H9 (cell line): ENCODE measurements around the gene PRKCG. TPM values are rescaled to one million over a fixed set of nuclear protein-coding genes. Genes with fewer than 3 reads are reported as not detected.
"Not testable (repeated sequence)": the region's sequence is repeated elsewhere in the genome, so short reads cannot be mapped to it uniquely, and the experiment has no call there.

Source experiments
- DNase-seq: peaks from one replicate; pipeline ENCODE4 v3.0.0-alpha.2; 2017
- H2AFZ ChIP-seq: one replicate; pipeline ENCODE4 v1.6.1; 2013; ENCODE audit warnings: mild to moderate bottlenecking, low read length, control low read depth, moderate library complexity
- H2AK5ac ChIP-seq: 2 replicates; pipeline ENCODE4 v1.6.1; 2013; ENCODE audit warnings: low read length, control low read depth, mixed read lengths; ENCODE audit not compliant: insufficient read length
- H2BK120ac ChIP-seq: one replicate; pipeline ENCODE4 v1.6.1; 2013; ENCODE audit warnings: low read depth, mild to moderate bottlenecking, low read length, control low read depth, inconsistent platforms; ENCODE audit not compliant: poor library complexity, severe bottlenecking
- H2BK12ac ChIP-seq: 2 replicates; pipeline ENCODE4 v1.6.1; 2013; ENCODE audit warnings: low read length, control low read depth, mixed read lengths, low read depth; ENCODE audit not compliant: insufficient read length
- H2BK15ac ChIP-seq: 2 replicates; pipeline ENCODE4 v1.6.1; 2013; ENCODE audit warnings: low read depth, low read length, control low read depth
- H2BK20ac ChIP-seq: one replicate; pipeline ENCODE4 v1.6.1; 2013; ENCODE audit warnings: low read depth, mild to moderate bottlenecking, low read length, control low read depth, inconsistent platforms; ENCODE audit not compliant: poor library complexity, severe bottlenecking
- H2BK5ac ChIP-seq: 2 replicates; pipeline ENCODE4 v1.6.1; 2013; ENCODE audit warnings: low read length, control low read depth, mixed read lengths; ENCODE audit not compliant: insufficient read length
- H3K14ac ChIP-seq: 2 replicates; pipeline ENCODE4 v1.6.1; 2013; ENCODE audit warnings: low read length, control low read depth; ENCODE audit not compliant: insufficient read depth
- H3K18ac ChIP-seq: 2 replicates; pipeline ENCODE4 v1.6.1; 2013; ENCODE audit warnings: low read depth, mild to moderate bottlenecking, mixed read lengths, low read length, control low read depth; ENCODE audit not compliant: insufficient read length
- H3K23ac ChIP-seq: 2 replicates; pipeline ENCODE4 v1.6.1; 2013; ENCODE audit warnings: low read length, control low read depth, mixed read lengths, low read depth; ENCODE audit not compliant: insufficient read length
- H3K23me2 ChIP-seq: 2 replicates; pipeline ENCODE4 v1.6.1; 2013; ENCODE audit warnings: low read depth, mild to moderate bottlenecking, mixed read lengths, low read length, control low read depth; ENCODE audit not compliant: insufficient read length, poor library complexity, severe bottlenecking
- H3K27ac ChIP-seq: 2 replicates; pipeline ENCODE4 v1.5.1; 2013; ENCODE audit warnings: low read length, control low read depth, mixed read lengths, low read depth; ENCODE audit not compliant: insufficient read length
- H3K27me3 ChIP-seq: 2 replicates; pipeline ENCODE4 v1.6.1; 2013; ENCODE audit warnings: low read length, control low read depth, inconsistent platforms; ENCODE audit not compliant: insufficient read depth
- H3K4ac ChIP-seq: 2 replicates; pipeline ENCODE4 v1.6.1; 2013; ENCODE audit warnings: low read depth, mild to moderate bottlenecking, control low read depth, inconsistent platforms, low read length, moderate library complexity
- H3K4me1 ChIP-seq: 2 replicates; pipeline ENCODE4 v1.6.1; 2013; ENCODE audit warnings: low read length, control low read depth, inconsistent platforms; ENCODE audit not compliant: insufficient read depth
- H3K4me2 ChIP-seq: 2 replicates; pipeline ENCODE4 v1.6.1; 2013; ENCODE audit warnings: low read length, control low read depth, mixed read lengths; ENCODE audit not compliant: insufficient read length, insufficient read depth
- H3K56ac ChIP-seq: 2 replicates; pipeline ENCODE4 v1.6.1; 2013; ENCODE audit warnings: low read depth, mild to moderate bottlenecking, mixed read lengths, low read length, control low read depth; ENCODE audit not compliant: insufficient read length
- H3K79me1 ChIP-seq: 2 replicates; pipeline ENCODE4 v1.6.1; 2013; ENCODE audit warnings: low read depth, mild to moderate bottlenecking, moderate library complexity, low read length, control low read depth, inconsistent platforms; ENCODE audit not compliant: insufficient read depth, poor library complexity, severe bottlenecking
- H3K79me2 ChIP-seq: 2 replicates; pipeline ENCODE4 v1.6.1; 2013; ENCODE audit warnings: low read length, control low read depth, inconsistent platforms; ENCODE audit not compliant: insufficient read depth
- H3K9ac ChIP-seq: 2 replicates; pipeline ENCODE4 v1.6.1; 2013; ENCODE audit warnings: low read length, control low read depth, mixed read lengths; ENCODE audit not compliant: insufficient read length; ENCODE audit errors: extremely low read depth
- H3K9me3 ChIP-seq: one replicate; pipeline ENCODE4 v1.6.1; 2013; ENCODE audit warnings: low read depth, low read length, inconsistent platforms; ENCODE audit not compliant: control insufficient read depth
- H3T11ph ChIP-seq: one replicate; pipeline ENCODE4 v1.6.1; 2013; ENCODE audit warnings: mild to moderate bottlenecking, low read length, control low read depth, inconsistent platforms
- H4K20me1 ChIP-seq: one replicate; pipeline ENCODE4 v1.6.1; 2013; ENCODE audit not compliant: control insufficient read depth, insufficient read length, insufficient read depth
- H4K5ac ChIP-seq: 2 replicates; pipeline ENCODE4 v1.6.1; 2013; ENCODE audit warnings: low read depth, mild to moderate bottlenecking, mixed read lengths, low read length, control low read depth; ENCODE audit not compliant: insufficient read length
- H4K8ac ChIP-seq: replicated peaks from 2 replicates; pipeline ENCODE4 v1.6.1; 2013; ENCODE audit warnings: low read length, control low read depth, mixed read lengths, low read depth; ENCODE audit not compliant: insufficient read length
- H4K91ac ChIP-seq: 2 replicates; pipeline ENCODE4 v1.6.1; 2013; ENCODE audit warnings: low read depth, mild to moderate bottlenecking, moderate library complexity, mixed read lengths, low read length, control low read depth; ENCODE audit not compliant: insufficient read length
- H3K27ac Mint-ChIP-seq, 3 experiments: 2 replicates in 2 of 3; 3 replicates in 1 of 3; pipeline ENCODE4 v1.8.0; 2020 to 2021; ENCODE audit warnings: mixed read lengths in 3 of 3, mild to moderate bottlenecking in 1 of 3, moderate library complexity in 1 of 3
- H3K27me3 Mint-ChIP-seq: 2 replicates; pipeline ENCODE4 v1.8.0; 2021; ENCODE audit warnings: low read depth, mild to moderate bottlenecking, moderate library complexity, mixed read lengths
- H3K36me3 Mint-ChIP-seq, 3 experiments: 2 replicates in 2 of 3; 3 replicates in 1 of 3; pipeline ENCODE4 v1.8.0; 2020 to 2021; ENCODE audit warnings: low read depth in 3 of 3, mixed read lengths in 3 of 3; ENCODE audit not compliant: insufficient read depth in 1 of 3
- H3K4me1 Mint-ChIP-seq, 2 experiments: 2 replicates each; pipeline ENCODE4 v1.8.0; 2020; ENCODE audit warnings: mixed read lengths in 2 of 2
- H3K4me3 Mint-ChIP-seq, 2 experiments: 2 replicates in 1 of 2; 3 replicates in 1 of 2; pipeline ENCODE4 v1.8.0; 2020 to 2021; ENCODE audit warnings: mild to moderate bottlenecking in 2 of 2, mixed read lengths in 2 of 2, moderate library complexity in 1 of 2
- H3K9me3 Mint-ChIP-seq, 2 experiments: 2 replicates in 1 of 2; 3 replicates in 1 of 2; pipeline ENCODE4 v1.8.0; 2020; ENCODE audit warnings: mild to moderate bottlenecking in 2 of 2, mixed read lengths in 2 of 2, moderate library complexity in 1 of 2
- CTCF ChIP-seq: fragments of 200-600 bp; sonication (generic); conservative IDR thresholded peaks from 3 replicates; pipeline ENCODE4 v1.8.0; 2021; ENCODE audit warnings: antibody characterized with exemption, mild to moderate bottlenecking
- WGBS: extraction: QIAGEN DNeasy Blood & Tissue Kit; methylation state at CpG from one replicate; pipeline ENCODE4 v1.1.7; 2013; ENCODE audit warnings: missing lambda C conversion rate, low lambda C conversion rate, mixed read lengths; ENCODE audit not compliant: insufficient read length; ENCODE audit errors: extremely low coverage; 5-methylcytosine and 5-hydroxymethylcytosine counted together
- long read RNA-seq: library from polyadenylated mRNA; unstranded; transcript quantifications from one replicate; pipeline ENCODE4 v2.0.0, GENCODE V29; 2020
- total RNA-seq: library from RNA; stranded (reverse); gene quantifications from 2 replicates; pipeline ENCODE4 v1.2.1, GENCODE V29; 2021

Gene PRKCG
- 7.1 and 8.8 TPM in 2 replicates for total RNA-seq
- long read RNA-seq, partial matches to known transcripts, result 3 of 8 reads
- long read RNA-seq, other reads (novel, unspliced or antisense), result 5 of 8 reads

- Mint-ChIP-seq H3K4me3 (no peak within 1 kb of the TSS; a peak in 1 of 5 replicates), H3K27me3 (peaks cover 23% of the 10 kb centered on the region), H3K27ac (no peak within 1 kb of the TSS), H3K4me1 (peaks cover 24 to 29% of the 10 kb centered on the region in 2 experiments), H3K36me3 (peaks cover 0 to 2% (median 0%) of the 10 kb centered on the region in 3 experiments; a peak in 3 of 7 replicates), H3K9me3 (no peaks in the 10 kb centered on the region)
- peak; percentile 52 for TF ChIP-seq CTCF
- H3K4me2 ChIP-seq, result peak within 1 kb of the TSS; percentile 81
- H3K23ac ChIP-seq, result no peak within 1 kb of the TSS
- no peak within 1 kb of the TSS for H3K56ac ChIP-seq
- H2BK20ac ChIP-seq, result no peak within 1 kb of the TSS
- no peaks in the 10 kb centered on the region for H4K20me1 ChIP-seq
- H2BK15ac ChIP-seq, result no peak within 1 kb of the TSS
- H2BK5ac ChIP-seq, result no peak within 1 kb of the TSS
- no peaks in the 10 kb centered on the region for H3K79me2 ChIP-seq
- peak within 1 kb of the TSS; percentile 16 for H2BK12ac ChIP-seq
- no peak within 1 kb of the TSS for H3K27ac ChIP-seq
- H3K9ac ChIP-seq, result peak within 1 kb of the TSS; percentile 21
- H3K23me2 ChIP-seq, result peaks cover 37% of the 10 kb centered on the region
- no CpG with 5 or more reads among the region's 49 CpGs for WGBS
- H3K27me3 ChIP-seq, result no peaks in the 10 kb centered on the region
- no peak within 1 kb of the TSS for H4K8ac ChIP-seq
- H3T11ph ChIP-seq, result no peak within 1 kb of the TSS
- no peaks in the 10 kb centered on the region for H3K79me1 ChIP-seq
- H3K9me3 ChIP-seq, result no peaks in the 10 kb centered on the region
- no peak within 1 kb of the TSS for H4K91ac ChIP-seq
- H3K4me1 ChIP-seq, result no peaks in the 10 kb centered on the region; the same call in 1 of the 2 replicates
- no peak within 1 kb of the TSS for H3K4ac ChIP-seq
- peak within 1 kb of the TSS; percentile 37 for H3K18ac ChIP-seq
- no peak within 1 kb of the TSS for H4K5ac ChIP-seq
- peak; percentile 77 for DNase-seq
- peak within 1 kb of the TSS; percentile 51 for H2BK120ac ChIP-seq
- peak within 1 kb of the TSS; percentile 63; the same call in 1 of the 2 replicates for H3K14ac ChIP-seq
- no peak within 1 kb of the TSS for H2AK5ac ChIP-seq
- no peak within 1 kb of the TSS for H2AFZ ChIP-seq
Measured at GRCh38 chr19:53881482-53882390, at the start of gene PRKCG. TSS of gene PRKCG (plus strand) at chr19:53882197. CDS start at chr19:53882495, 298 bp downstream.

GRCh38 chr19:53832861-53833260 is 49.1 kb upstream of the PRKCG start:
- H3K79me2 ChIP-seq, H3K9me3 ChIP-seq, H2AK5ac ChIP-seq, H3K56ac ChIP-seq, H3K23me2 ChIP-seq, H2AFZ ChIP-seq, H2BK20ac ChIP-seq, H3K27me3 Mint-ChIP-seq, H3K79me1 ChIP-seq, H3K9me3 Mint-ChIP-seq, H3T11ph ChIP-seq, H3K27me3 ChIP-seq, H4K91ac ChIP-seq, H4K20me1 ChIP-seq, H3K4ac ChIP-seq, H2BK15ac ChIP-seq, H2BK12ac ChIP-seq, H3K23ac ChIP-seq, H4K8ac ChIP-seq, DNase-seq, H2BK120ac ChIP-seq, H3K4me1 ChIP-seq: not testable (repeated sequence)
- Histone ChIP-seq H3K9ac (peak overlapping the region; percentile 95), H3K27ac (peak overlapping the region; percentile 94), H3K18ac (peak overlapping the region; percentile 64), H3K4me2 (peak overlapping the region; percentile 81), H2BK5ac (peak overlapping the region; percentile 41), H3K14ac (peak overlapping the region; percentile 65; the same call in 1 of the 2 replicates), H4K5ac (peak overlapping the region; percentile 41)
- peaks cover 57 to 58% of the 10 kb centered on the region in 2 experiments for H3K4me1 Mint-ChIP-seq
- WGBS, result no CpG with 5 or more reads among the region's 13 CpGs
- peaks cover 0 to 45% (median 12%) of the 10 kb centered on the region in 3 experiments; a peak in 4 of 7 replicates for H3K36me3 Mint-ChIP-seq
- peak overlapping the region; percentile 88 for H3K4me3 Mint-ChIP-seq
- peak overlapping the region; percentile 46 to 92 (median 56); a peak in 6 of 7 replicates for H3K27ac Mint-ChIP-seq
